CD4-positive, alpha-beta T cell (primary cell): ENCODE results near the gene CHST12. TPM values are rescaled to one million over a fixed set of nuclear protein-coding genes. Genes with fewer than 3 reads are reported as not detected.

ENCODE experiments used
- ATAC-seq: fragments of 200-7000 bp; cut with Tn5 transposase; one replicate; pipeline ENCODE4 v1.10.0; 2022; ENCODE audit warnings: mild to moderate bottlenecking; ENCODE audit not compliant: poor library complexity
- CTCF ChIA-PET: fragments of 350-600 bp; sonication (Branson Sonifier 250); formaldehyde crosslinking; loops from one replicate; lab custom pipeline; 2021; ENCODE audit warnings: antibody characterized with exemption, inconsistent platforms; lab: Charles Lee
- POLR2A ChIA-PET: fragments of 350-600 bp; sonication (Branson Sonifier 250); formaldehyde crosslinking; loops from one replicate; lab custom pipeline; 2021; ENCODE audit warnings: antibody characterized with exemption, inconsistent platforms; lab: Charles Lee
- DNase-seq, 14 experiments: peaks; one replicate each; pipeline ENCODE4 v3.0.0-alpha.2; 2013 to 2020; ENCODE audit warnings: mixed read lengths in 2 of 14
- H3K27ac ChIP-seq, 2 donors: one replicate each; pipeline versions ENCODE4 v1.5.1 to v1.7.0; 2013; ENCODE audit warnings: low read length in 2 of 2, low read depth in 1 of 2, mild to moderate bottlenecking in 1 of 2
- H3K27me3 ChIP-seq, 2 experiments: 1 replicate in 1 of 2; 2 replicates in 1 of 2; pipeline versions ENCODE4 v1.6.1 to v1.7.0; 2013; ENCODE audit warnings: low read length in 2 of 2, control low read depth in 1 of 2, mild to moderate bottlenecking in 1 of 2, moderate library complexity in 1 of 2; ENCODE audit not compliant: insufficient read depth in 2 of 2, control insufficient read depth in 1 of 2
- H3K36me3 ChIP-seq: one replicate; pipeline ENCODE4 v1.6.1; 2013; ENCODE audit warnings: low read length, control low read depth; ENCODE audit not compliant: insufficient read depth
- H3K4me1 ChIP-seq: one replicate; pipeline ENCODE4 v1.6.1; 2013; ENCODE audit warnings: low read length, control low read depth; ENCODE audit not compliant: insufficient read depth
- H3K4me3 ChIP-seq: one replicate; pipeline ENCODE4 v1.5.1; 2013; ENCODE audit warnings: mild to moderate bottlenecking, low read length, moderate library complexity
- H3K9me3 ChIP-seq, 2 experiments: 1 replicate in 1 of 2; 2 replicates in 1 of 2; pipeline versions ENCODE4 v1.6.1 to v1.7.0; 2013; ENCODE audit warnings: low read length in 2 of 2, mild to moderate bottlenecking in 2 of 2, control low read depth in 1 of 2, moderate library complexity in 1 of 2; ENCODE audit not compliant: control insufficient read depth in 1 of 2, insufficient read depth in 1 of 2
- H3K27ac Mint-ChIP-seq: one replicate; pipeline ENCODE4 v1.8.0; 2020; ENCODE audit warnings: mixed read lengths
- H3K27me3 Mint-ChIP-seq: one replicate; pipeline ENCODE4 v1.8.0; 2021; ENCODE audit warnings: mixed read lengths
- H3K36me3 Mint-ChIP-seq: one replicate; pipeline ENCODE4 v1.8.0; 2021; ENCODE audit warnings: low read depth, mixed read lengths
- H3K4me1 Mint-ChIP-seq: one replicate; pipeline ENCODE4 v1.8.0; 2021; ENCODE audit warnings: low read depth, mixed read lengths
- H3K4me3 Mint-ChIP-seq: one replicate; pipeline ENCODE4 v1.8.0; 2020; ENCODE audit warnings: mild to moderate bottlenecking, mixed read lengths
- H3K9me3 Mint-ChIP-seq: one replicate; pipeline ENCODE4 v1.8.0; 2020; ENCODE audit warnings: mixed read lengths
- intact Hi-C, 2 experiments: fragments of 100-400 bp; cut with DNase I in 1 of 2; cut with micrococcal nuclease in 1 of 2; formaldehyde crosslinking; loops; one replicate each; pipeline versions ENCODE4 v1.15.1 to v1.9.0; 2023 to 2025; cut with DNase I, micrococcal nuclease
- total RNA-seq, 174 experiments: library from RNA in 2 of 174; stranded (reverse) in 2 of 174; gene quantifications; one replicate each; pipeline ENCODE4 v1.2.3 and lab custom pipeline; 2021 to 2026
- TF ChIP-seq, protein P1 (sequence below): fragments of 200-600 bp; IDR thresholded peaks from one replicate; pipeline ENCODE4 v1.8.0; 2022; ENCODE audit warnings: antibody characterized with exemption, mild to moderate bottlenecking

The CHST12 gene
- total RNA-seq, 2 experiments from 2014 or later = 6.6 to 8.6 TPM

DNA sequence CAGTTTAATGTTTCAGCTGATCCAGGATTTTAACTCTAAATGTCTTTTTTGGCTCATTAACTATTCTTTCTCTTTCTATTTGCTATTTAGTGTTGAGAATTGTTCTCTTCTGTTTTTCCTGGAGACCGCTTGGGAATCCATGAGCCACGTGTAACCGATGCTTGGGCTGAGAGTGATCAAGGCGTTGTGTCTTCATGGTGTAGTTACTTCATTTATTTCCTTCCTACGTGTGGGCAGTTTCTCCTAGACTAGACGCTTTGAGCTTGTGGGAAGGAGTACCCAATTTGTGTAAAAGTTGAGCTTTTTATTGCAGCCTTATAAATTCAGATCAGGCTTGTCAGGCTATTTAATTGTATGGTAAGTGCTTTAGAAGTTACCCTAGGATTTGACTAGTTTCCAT is 45.8 kb upstream of the CHST12 start:
- Mint-ChIP-seq H3K27ac (peak overlapping the region; percentile 35), H3K4me3 (peak overlapping the region; percentile 78), H3K27me3 (no peaks in the 10 kb centered on the region), H3K9me3 (no peaks in the 10 kb centered on the region), H3K36me3 (peaks cover 55% of the 10 kb centered on the region), H3K4me1 (peaks cover 52% of the 10 kb centered on the region)
- ChIA-PET CTCF (no interaction called here), POLR2A (no interaction called here)
- ATAC-seq (no peak), DNase-seq (no peak)
- Histone ChIP-seq H3K9me3 (no peaks in the 10 kb centered on the region), H3K36me3 (peaks cover 42% of the 10 kb centered on the region), H3K27me3 (no peaks in the 10 kb centered on the region), H3K4me1 (peaks cover 60% of the 10 kb centered on the region), H3K27ac (no peak overlapping the region), H3K4me3 (no peak overlapping the region)
- intact Hi-C loops = loop anchor here in 1 of 2 experiments (5.0 kb wide), 1 partner anchor 415 kb away; no protein-coding TSS in a partner anchor
- TF ChIP-seq, protein P1, sequence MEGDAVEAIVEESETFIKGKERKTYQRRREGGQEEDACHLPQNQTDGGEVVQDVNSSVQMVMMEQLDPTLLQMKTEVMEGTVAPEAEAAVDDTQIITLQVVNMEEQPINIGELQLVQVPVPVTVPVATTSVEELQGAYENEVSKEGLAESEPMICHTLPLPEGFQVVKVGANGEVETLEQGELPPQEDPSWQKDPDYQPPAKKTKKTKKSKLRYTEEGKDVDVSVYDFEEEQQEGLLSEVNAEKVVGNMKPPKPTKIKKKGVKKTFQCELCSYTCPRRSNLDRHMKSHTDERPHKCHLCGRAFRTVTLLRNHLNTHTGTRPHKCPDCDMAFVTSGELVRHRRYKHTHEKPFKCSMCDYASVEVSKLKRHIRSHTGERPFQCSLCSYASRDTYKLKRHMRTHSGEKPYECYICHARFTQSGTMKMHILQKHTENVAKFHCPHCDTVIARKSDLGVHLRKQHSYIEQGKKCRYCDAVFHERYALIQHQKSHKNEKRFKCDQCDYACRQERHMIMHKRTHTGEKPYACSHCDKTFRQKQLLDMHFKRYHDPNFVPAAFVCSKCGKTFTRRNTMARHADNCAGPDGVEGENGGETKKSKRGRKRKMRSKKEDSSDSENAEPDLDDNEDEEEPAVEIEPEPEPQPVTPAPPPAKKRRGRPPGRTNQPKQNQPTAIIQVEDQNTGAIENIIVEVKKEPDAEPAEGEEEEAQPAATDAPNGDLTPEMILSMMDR = no peak

DNA sequence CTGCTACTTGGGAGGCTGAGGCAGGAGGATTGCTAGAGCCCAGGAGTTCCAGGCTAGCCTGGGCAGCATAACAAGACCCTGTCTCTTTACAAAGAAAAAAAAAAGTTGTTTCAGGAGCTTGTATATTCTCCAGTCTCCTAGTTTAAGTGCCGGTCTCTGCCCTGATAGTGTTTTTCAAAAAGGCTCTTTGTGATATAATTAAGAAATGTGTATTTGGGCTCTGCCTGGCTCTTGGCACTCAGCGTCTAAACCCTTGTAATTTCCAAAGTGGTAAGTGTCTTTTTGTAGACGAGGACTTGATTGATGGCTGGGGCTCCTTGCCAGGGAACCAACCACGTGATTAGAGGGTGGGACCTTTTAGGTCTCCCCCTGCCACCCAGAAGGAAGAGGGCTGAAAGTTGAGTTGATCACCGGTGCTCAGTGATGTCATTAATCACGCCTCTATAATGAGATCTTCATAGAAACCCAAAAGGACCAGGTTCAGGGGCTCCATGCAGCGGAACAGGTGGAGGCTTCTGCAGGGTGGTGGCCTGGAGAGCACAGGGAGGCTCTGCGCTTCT is 44.4 kb upstream of the CHST12 start:
- Mint-ChIP-seq H3K27me3 (no peaks in the 10 kb centered on the region), H3K36me3 (peaks cover 69% of the 10 kb centered on the region), H3K9me3 (no peaks in the 10 kb centered on the region), H3K4me1 (peaks cover 48% of the 10 kb centered on the region), H3K27ac (peak overlapping the region; percentile 57), H3K4me3 (peak overlapping the region; percentile 49)
- intact Hi-C loops = loop anchor here in 1 of 2 experiments (5.0 kb wide), 1 partner anchor 417 kb away; no protein-coding TSS in a partner anchor
- TF ChIP-seq, protein P1 = no peak
- no peak for ATAC-seq
- Histone ChIP-seq H3K27ac (no peak overlapping the region), H3K4me3 (no peak overlapping the region), H3K36me3 (peaks cover 55% of the 10 kb centered on the region), H3K9me3 (no peaks in the 10 kb centered on the region), H3K27me3 (no peaks in the 10 kb centered on the region), H3K4me1 (peaks cover 48% of the 10 kb centered on the region)
- no peak for DNase-seq
- ChIA-PET CTCF (interaction anchor here (0.6 kb wide), 1 partner anchor 40 kb away, joined by 3 read pairs; no protein-coding TSS in a partner anchor), POLR2A (no interaction called here)

DNA sequence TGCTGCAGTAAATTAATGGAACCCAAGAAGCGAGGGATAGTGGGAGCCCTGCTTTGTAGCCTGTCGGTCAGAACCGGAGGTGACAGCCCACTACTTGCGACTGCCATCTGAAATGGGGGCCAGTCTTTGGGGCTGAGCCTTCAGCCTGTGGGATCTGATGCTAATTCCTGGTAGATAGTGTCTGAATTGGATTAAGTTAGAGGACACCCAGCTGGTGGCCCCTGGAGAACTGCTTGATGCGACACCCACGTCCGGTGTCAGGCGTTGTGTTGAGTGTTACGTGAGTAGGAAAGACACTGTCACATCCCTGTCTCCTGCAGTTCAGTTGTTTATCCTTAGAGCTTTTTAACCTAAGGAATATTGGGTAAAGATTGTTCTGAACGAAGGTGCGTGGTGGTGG is 43.8 kb upstream of the CHST12 start:
- H3K9me3 ChIP-seq = no peaks in the 10 kb centered on the region
- peaks cover 42% of the 10 kb centered on the region for H3K4me1 Mint-ChIP-seq
- peaks cover 60% of the 10 kb centered on the region for H3K36me3 ChIP-seq
- H3K27ac Mint-ChIP-seq = no peak overlapping the region
- no peaks in the 10 kb centered on the region for H3K27me3 ChIP-seq
- H3K4me3 ChIP-seq = no peak overlapping the region
- H3K27ac ChIP-seq = no peak overlapping the region
- intact Hi-C loops = loop anchor here in 1 of 2 experiments (5.0 kb wide), 1 partner anchor 417 kb away; no protein-coding TSS in a partner anchor
- peaks cover 48% of the 10 kb centered on the region for H3K4me1 ChIP-seq
- DNase-seq (no peak), ATAC-seq (no peak)
- CTCF ChIA-PET = interaction anchor here (0.6 kb wide), 1 partner anchor 41 kb away, joined by 3 read pairs; no protein-coding TSS in a partner anchor
- H3K27me3 Mint-ChIP-seq = no peaks in the 10 kb centered on the region
- peak overlapping the region; percentile 49 for H3K4me3 Mint-ChIP-seq
- TF ChIP-seq, protein P1 = no peak
- POLR2A ChIA-PET = no interaction called here
- peaks cover 69% of the 10 kb centered on the region for H3K36me3 Mint-ChIP-seq
- H3K9me3 Mint-ChIP-seq = no peaks in the 10 kb centered on the region
